G401.6 (cell line): ENCODE measurements around the gene DHX30.
"Not testable (repeated sequence)": the region's sequence is repeated elsewhere in the genome, so short reads cannot be mapped to it uniquely, and the experiment has no call there.

ENCODE experiments used
- FAIRE-seq: peaks from 2 replicates; lab custom pipeline; 2012; peaks lifted over from hg19 to GRCh38; lab: Jason Lieb, UNC

Gene DHX30

DNA sequence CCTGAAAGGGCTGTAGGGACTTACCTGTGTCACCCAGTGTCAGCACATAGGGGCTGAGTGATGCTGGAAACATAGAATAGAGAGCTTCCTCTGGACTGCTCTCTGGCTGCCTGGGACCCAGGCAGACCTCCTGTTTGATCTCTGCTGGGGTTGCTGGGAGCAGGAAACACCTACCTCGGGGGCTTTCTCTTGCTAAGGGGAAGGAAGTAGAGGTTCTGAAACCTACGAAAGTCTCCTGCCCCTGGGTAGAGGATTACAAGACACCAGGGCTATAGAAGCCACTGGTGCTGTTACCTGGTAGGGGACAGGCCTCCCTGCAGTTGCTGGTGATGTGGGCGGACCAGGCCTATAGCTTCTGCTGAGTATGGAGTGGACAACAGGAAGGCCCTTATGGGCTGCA is 81.7 kb downstream of the DHX30 start:
- no peak for FAIRE-seq

DNA sequence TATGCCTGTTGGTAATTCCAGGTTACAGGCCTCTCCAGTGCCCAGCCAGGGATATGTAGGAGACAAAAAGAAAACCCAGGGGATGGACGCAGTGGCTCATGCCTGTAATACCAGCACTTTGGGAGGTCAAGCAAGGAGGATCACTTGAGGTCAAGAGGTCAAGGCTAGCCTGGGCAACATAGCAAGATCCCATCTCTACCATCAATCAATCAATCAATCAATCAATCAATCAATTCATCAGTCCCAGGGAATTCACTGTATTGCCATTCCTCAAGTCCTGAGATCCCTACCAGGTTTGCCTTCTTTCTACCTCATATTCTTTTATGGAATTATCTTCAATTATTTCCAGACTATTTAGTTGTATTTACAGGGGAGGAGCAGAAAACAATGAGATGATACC is 82.2 kb downstream of the DHX30 start:
- no peak for FAIRE-seq

DNA sequence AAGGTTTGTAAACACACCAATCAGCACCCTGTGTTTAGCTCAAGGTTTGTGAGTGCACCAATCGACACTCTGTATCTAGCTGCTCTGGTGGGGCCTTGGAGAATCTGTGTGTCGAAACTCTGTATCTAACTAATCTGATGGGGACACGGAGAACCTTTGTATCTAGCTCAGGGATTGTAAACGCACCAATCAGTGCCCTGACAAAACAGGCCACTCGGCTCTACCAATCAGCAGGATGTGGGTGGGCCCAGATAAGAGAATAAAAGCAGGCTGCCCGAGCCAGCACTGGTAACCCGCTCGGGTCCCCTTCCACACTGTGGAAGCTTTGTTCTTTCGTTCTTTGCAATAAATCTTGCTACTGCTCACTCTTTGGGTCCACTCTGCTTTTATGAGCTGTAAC is 85.1 kb downstream of the DHX30 start:
- not testable (repeated sequence) for FAIRE-seq

DNA sequence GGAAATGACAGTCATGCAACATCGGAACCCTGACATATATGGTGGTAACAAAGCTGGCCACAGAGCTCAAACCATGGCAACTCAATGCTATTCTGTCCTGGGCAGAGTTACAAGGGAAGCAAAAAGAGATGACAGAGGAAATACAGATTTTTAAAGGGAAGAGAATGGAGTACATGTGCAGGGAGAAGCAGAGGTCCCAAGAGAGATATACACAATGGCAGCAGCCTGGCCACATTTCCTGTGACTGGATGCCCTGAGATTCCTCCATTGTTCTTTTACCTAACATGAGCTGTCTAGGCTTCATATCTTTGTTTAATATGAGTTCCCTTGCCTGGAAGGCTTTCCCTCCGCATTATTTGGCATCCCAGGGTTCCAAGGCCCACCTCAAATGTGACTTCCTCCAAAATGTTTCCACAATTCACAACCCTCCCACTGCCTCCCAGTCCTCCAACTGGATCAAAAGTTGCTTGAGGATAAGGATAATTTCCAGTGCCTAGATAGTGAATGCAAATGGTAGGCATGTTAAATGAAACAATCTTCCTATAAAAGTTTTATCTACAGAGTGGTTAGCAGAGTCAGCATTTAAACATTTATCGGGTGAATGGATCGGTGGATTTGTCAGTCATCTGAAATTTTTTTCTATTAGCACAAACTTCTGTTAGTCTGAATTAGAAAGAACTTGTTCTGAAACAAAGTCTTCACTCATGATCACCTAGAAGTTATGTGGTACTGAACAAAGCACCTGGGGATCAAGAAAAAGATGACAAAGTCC is 86.2 kb downstream of the DHX30 start:
- FAIRE-seq: no peak

DNA sequence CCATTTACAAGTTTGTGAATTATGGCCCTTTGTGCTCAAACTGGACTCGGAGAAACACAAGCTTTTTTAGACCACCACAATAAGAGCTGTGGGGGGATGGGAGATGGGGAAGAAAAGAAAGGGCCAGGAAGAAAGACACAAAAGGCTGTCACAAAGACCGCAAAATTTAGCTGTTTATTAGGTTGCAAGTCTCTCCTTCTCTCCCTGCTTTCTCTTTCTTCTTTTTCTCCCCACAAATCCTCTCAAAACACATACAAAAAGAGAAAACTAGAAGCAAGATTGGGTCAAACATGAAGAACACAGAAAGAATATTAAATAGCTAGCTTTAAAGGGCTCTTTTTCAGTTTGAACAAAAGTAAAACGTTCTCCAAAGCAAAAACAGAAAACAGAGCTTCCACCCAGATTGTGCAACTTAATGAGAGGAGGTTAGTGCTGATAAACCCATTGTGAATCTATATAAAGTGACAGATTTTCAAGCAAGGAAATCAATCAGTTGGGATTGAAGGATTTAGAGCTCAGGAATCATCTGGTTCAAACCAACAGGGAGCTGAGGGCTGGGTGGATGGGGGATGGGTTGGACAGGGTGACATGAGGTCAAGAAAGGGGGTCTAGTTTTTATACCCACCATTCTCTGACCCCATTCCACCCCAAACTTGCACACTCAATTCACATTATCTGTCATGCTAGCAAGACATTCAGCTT is 87.3 kb downstream of the DHX30 start:
- no peak for FAIRE-seq

DNA sequence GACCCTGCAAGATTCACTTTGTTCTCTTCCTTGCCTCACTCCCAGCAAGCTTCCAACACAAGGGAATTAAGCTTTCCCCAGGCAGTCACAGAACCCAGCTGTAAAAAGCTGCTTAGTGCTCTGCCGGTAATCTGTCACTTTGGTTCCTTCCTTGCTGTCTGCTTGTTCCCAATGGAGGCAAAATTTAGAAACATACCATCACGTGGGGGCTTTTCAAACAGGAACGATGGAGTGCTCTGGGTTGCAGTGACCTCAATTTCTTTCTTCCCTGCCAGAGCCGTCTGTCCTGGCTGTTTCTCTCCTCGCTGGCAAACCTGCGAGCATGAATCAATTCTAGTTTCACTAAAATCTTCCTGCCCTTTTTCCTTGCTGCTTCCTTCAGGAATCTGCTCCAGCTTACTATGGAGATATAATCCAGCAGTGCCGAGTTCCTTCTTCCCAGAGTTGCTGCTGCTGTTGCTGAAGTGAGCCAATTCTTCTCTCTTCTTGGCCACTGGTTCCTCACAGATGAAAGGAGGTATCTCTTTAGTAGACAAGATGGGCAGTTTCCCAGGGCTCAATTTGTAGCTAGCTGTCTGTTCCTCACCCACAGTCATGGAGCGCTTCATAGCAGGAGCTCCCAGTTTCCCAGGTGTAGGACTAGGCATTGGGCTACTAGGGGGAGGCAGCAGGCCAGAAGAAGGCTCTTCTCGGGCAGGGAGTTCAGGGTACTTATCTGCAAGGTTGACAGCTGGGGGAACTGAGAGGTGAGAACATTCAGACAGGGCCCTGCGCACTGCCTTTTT is 88.1 kb downstream of the DHX30 start:
- FAIRE-seq: no peak

DNA sequence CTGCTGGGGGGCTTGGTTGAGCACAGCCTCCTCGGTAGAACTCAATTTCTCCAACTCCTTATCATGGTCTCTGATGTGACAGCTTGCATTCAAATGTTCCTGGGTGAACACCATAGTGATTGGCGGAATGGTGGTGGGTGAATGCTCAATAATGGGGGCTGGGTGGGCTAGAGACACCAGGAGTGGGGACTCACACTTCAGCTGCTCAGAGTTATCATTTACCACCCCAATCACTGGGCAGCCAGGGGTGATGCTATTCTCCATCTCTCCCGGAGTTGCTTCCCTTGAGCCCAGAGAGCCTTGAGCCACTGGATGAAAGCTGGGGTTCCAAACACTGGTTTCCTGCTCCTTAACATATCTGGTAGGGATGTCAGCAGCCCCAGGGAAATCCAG is 88.7 kb downstream of the DHX30 start:
- FAIRE-seq: no peak

DNA sequence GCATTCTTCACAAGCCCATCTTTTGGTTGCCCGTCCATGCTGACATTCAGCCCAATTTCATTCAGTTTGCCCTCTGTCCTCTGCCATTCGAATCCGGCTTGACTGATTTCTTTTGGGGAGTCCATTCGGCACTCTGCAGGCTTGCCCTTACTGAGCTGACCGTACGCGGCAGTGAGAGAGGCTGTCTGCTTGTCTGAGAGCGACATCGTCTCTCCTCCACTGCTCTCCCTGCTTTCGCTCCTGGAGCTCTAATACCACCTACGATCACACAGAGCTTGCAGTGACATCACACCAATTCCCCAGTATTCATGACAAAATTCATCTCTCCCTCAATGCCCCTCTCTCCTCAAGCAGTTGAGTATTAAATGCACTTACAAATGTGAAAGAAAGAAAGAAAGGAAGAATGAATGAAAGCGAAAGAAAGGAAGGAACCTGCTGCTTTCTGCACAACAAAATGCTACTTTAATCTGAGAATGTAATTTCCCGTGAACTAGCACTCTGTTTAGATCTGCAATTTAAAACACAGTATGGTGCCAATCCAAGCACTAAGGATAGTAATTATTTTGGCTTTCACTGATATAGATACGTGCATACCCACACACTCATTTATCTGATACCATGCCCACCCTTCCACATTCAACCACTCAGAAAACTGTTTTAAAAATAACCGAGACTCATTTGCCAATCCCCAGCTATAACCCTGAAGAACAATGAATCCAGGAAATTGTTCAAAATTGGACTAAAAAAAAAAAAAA is 89.5 kb downstream of the DHX30 start:
- no peak for FAIRE-seq

DNA sequence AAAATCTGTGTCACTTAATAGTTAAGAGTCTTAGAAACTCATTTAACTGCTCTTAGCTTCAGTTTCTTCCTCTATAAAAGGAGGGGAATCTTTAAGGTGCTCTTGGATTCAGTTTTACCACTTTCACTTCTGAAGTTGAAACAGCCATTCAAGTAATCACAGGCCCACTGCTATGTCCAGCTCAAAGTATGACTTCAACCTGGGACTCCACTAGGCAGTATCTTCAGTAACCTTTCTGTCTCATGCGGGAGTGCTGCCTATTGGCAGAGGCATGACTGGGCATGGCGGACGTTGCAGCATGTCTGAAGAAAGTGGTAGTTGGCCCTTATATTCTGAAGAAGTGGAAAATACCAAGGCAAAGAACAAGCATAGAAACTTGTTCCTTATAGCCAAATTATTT is 92.3 kb downstream of the DHX30 start:
- FAIRE-seq: no peak

DNA sequence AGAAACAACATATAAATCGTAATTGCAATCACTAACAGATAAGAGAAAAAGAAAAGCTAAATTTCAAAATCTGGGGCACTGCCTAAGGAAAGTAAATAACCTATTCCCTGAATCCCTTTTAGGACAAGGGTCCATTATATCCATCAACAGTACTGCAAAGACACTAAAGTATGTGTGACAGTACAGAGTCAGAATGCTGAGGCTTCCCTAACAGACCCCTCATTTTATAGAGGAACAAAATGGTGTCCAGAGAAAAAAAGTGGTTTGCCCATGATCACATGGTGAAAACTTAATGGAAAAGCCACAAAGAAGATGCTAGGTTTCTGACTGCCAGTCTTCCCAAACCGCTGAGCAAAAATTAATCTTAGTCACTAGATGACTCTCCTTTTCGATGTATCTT is 93.8 kb downstream of the DHX30 start:
- no peak for FAIRE-seq

DNA sequence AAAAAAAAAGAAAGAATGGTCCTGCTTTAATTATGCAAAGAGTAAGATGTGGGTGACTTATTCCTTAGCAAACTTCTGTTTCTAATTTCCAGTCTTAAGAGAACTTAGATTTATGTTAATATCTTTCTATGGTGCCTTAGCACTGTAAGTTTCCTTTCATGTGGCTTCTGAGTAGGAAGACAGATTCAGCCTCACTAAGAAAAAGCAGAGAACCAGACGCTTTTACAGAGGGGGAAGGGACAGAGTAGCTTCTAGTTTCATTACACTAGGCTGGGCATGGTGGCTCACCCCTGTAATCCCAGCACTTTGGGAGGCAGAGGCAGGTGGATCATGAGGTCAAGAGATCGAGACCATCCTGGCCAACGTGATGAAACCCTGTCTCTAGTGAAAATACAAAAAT is 95.0 kb downstream of the DHX30 start:
- no peak for FAIRE-seq

DNA sequence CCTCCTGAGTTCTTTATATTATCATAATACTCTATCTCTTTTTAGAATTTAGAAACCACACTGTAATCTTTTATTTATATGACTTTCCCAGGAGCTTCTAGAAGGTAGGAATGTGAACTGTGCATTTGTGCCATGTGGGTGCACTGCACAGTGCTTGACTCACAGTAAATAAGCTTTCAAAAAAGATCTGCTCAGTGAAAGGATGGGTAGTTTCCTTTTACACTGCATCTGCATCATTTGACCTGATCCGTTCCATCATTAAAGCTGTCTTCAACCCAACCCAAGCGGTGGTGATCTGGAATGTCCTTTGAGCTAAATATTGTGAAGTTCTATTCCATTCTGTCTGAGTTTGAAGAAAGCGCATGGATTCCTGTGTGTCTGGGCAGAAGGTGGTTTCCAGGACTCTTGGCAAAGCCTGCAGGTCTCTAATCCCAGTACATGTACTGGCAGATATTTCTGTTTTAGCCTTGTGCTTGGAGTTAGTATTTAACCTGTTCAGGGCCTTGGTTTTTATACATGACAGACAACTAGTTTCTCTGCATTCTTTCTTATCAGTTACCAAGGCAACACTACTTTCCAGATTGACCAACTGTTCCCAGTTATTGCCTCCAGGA is 96.7 kb downstream of the DHX30 start:
- FAIRE-seq: no peak
